DMS 273 (cell line): ENCODE data around the gene TSPAN4.

Experiments used
- DNase-seq: peaks from one replicate; lab custom pipeline; 2025; ENCODE audit not compliant: unreplicated experiment; lab: John Stamatoyannopoulos, UW

TSPAN4 gene

GRCh38 chr11:905952-906351, 63.3 kb downstream of the TSPAN4 start:
- no peak for DNase-seq

GRCh38 chr11:907668-908067, 65.0 kb downstream of the TSPAN4 start:
- no peak for DNase-seq

GRCh38 chr11:908273-908672, 65.6 kb downstream of the TSPAN4 start:
- DNase-seq, result no peak

GRCh38 chr11:909406-909805, 66.8 kb downstream of the TSPAN4 start:
- DNase-seq, result no peak

- no peak for DNase-seq
These were observed 67.5 kb downstream of the TSPAN4 start for GRCh38 chr11:910044-910588.

- DNase-seq, result peak; percentile 90
These were observed 68.0 kb downstream of the TSPAN4 start, which contains the start of gene CHID1 for GRCh38 chr11:910589-911030. Gene CHID1 (minus strand): TSS chr11:910810. CDS start chr11:904816, 5,994 bp downstream.

GRCh38 chr11:911031-911889, 68.6 kb downstream of the TSPAN4 start:
- DNase-seq, result peak; percentile 72

GRCh38 chr11:911890-912219, 69.2 kb downstream of the TSPAN4 start:
- no peak for DNase-seq

GRCh38 chr11:912266-912665, 69.6 kb downstream of the TSPAN4 start:
- peak; percentile 13 for DNase-seq

GRCh38 chr11:913043-913442, 70.4 kb downstream of the TSPAN4 start:
- no peak for DNase-seq

GRCh38 chr11:914204-914603, 71.6 kb downstream of the TSPAN4 start:
- no peak for DNase-seq

GRCh38 chr11:914747-915501, 72.3 kb downstream of the TSPAN4 start:
- DNase-seq, result no peak
